ENCODE measurements around the gene SASH1. TPM values are rescaled to one million over a fixed set of nuclear protein-coding genes. Genes with fewer than 3 reads are reported as not detected.
"Not testable (repeated sequence)": the region's sequence is repeated elsewhere in the genome, so short reads cannot be mapped to it uniquely, and the experiment has no call there.

The SASH1 gene
- total RNA-seq, 2 experiments from 2014 or later: not detected

- H3K9me3 Mint-ChIP-seq (ENCODE audit: insufficient read depth); H3K27me3 Mint-ChIP-seq (ENCODE audit: low read depth); DNase-seq; ATAC-seq; H3K4me3 Mint-ChIP-seq; CTCF ChIA-PET; H3K4me1 Mint-ChIP-seq (ENCODE audit: low read depth); H3K36me3 Mint-ChIP-seq (ENCODE audit: low read depth); H3K27ac Mint-ChIP-seq: not testable (repeated sequence)
- POLR2A ChIA-PET: interaction anchor here (0.6 kb wide), 1 partner anchor 16 kb away, joined by 4 read pairs; no protein-coding TSS in a partner anchor
These were observed 39.4 kb downstream of the SASH1 start for GRCh38 chr6:148382051-148382450.

GRCh38 chr6:148382861-148383260 is 40.2 kb downstream of the SASH1 start:
- no peaks in the 10 kb centered on the region for H3K9me3 Mint-ChIP-seq (ENCODE audit: insufficient read depth)
- no peak for DNase-seq
- no peaks in the 10 kb centered on the region for H3K36me3 Mint-ChIP-seq (ENCODE audit: low read depth)
- ChIA-PET POLR2A (no interaction called here), CTCF (no interaction called here)
- no peaks in the 10 kb centered on the region for H3K4me1 Mint-ChIP-seq (ENCODE audit: low read depth)
- H3K4me3 Mint-ChIP-seq: no peak overlapping the region
- no peak overlapping the region for H3K27ac Mint-ChIP-seq
- H3K27me3 Mint-ChIP-seq (ENCODE audit: low read depth): no peaks in the 10 kb centered on the region
- no peak for ATAC-seq

- no peak for ATAC-seq
- no peak overlapping the region for H3K27ac Mint-ChIP-seq
- H3K9me3 Mint-ChIP-seq (ENCODE audit: insufficient read depth): no peaks in the 10 kb centered on the region
- no peaks in the 10 kb centered on the region for H3K36me3 Mint-ChIP-seq (ENCODE audit: low read depth)
- no peak for DNase-seq
- no peaks in the 10 kb centered on the region for H3K4me1 Mint-ChIP-seq (ENCODE audit: low read depth)
- H3K4me3 Mint-ChIP-seq: no peak overlapping the region
- ChIA-PET POLR2A (no interaction called here), CTCF (no interaction called here)
- no peaks in the 10 kb centered on the region for H3K27me3 Mint-ChIP-seq (ENCODE audit: low read depth)
These were observed 41.2 kb downstream of the SASH1 start for GRCh38 chr6:148383658-148384368.

DNA sequence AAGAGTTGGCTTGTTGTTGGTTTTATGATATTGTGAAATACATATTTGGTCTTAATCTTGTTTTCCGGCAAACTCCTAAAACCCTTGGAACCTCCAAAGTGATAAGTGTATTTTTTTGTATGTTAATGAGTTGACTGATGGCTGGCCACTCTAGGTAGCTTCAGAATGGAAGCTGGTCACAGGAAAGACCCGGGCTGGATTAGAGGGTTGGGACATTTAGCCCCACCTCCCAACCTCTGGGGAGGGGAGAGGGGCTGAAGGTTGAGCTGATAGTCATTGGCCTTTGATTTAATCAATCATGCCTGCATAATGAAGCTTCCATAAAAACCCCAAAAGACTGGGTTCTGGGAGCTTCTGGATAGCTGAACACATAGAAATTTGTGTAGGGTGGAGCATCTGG is 42.7 kb downstream of the SASH1 start:
- H3K27me3 Mint-ChIP-seq (ENCODE audit: low read depth): no peaks in the 10 kb centered on the region
- no peaks in the 10 kb centered on the region for H3K36me3 Mint-ChIP-seq (ENCODE audit: low read depth)
- H3K27ac Mint-ChIP-seq: no peak overlapping the region
- H3K4me3 Mint-ChIP-seq: no peak overlapping the region
- ChIA-PET POLR2A (no interaction called here), CTCF (no interaction called here)
- H3K4me1 Mint-ChIP-seq (ENCODE audit: low read depth): no peaks in the 10 kb centered on the region
- H3K9me3 Mint-ChIP-seq (ENCODE audit: insufficient read depth): no peaks in the 10 kb centered on the region
- ATAC-seq (no peak), DNase-seq (no peak)

DNA sequence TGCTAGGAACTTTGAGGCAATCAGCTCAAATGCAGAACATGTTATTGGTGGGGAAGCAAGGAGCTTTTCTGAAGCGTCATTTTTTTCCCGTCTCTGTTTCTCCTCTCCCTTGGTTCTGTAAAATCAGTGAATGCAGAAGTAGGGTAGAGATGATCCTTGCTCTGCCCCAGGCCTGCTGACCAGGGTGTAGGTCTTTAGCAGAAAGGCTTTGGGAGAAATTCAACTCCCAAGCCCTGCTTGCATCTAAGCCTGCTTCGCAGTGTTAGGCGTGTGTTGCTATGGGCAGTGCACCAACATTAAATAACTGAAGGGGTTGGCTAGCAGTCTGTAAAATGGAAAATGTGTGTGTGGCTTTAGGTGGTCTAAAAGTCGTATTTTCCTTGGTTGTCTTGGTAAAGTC is 45.9 kb downstream of the SASH1 start:
- no peak overlapping the region for H3K4me3 Mint-ChIP-seq

DNA sequence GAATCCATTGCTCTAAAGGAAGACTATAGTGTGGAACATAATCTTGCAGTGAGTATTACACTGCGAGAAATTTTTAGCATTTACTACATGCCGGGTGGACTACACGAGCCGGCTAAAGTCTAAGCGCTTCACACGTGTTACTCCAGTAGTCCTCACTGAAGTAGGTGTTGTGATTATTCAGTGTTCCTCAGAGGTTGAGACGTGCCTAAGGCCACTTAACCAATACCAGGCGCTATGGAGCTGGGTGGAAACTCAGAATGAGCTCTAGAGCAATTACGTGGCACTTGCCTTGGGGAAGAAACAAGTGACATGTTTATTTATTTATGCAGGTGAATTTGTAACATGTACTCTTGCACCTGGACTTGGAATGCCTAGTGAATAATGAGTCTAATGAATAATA is 46.4 kb downstream of the SASH1 start:
- DNase-seq (no peak), ATAC-seq (no peak)
- Mint-ChIP-seq H3K4me3 (no peak overlapping the region), H3K4me1 (ENCODE audit: low read depth) (no peaks in the 10 kb centered on the region), H3K36me3 (ENCODE audit: low read depth) (no peaks in the 10 kb centered on the region), H3K27me3 (ENCODE audit: low read depth) (no peaks in the 10 kb centered on the region), H3K27ac (no peak overlapping the region), H3K9me3 (ENCODE audit: insufficient read depth) (no peaks in the 10 kb centered on the region)
- ChIA-PET POLR2A (no interaction called here), CTCF (no interaction called here)

More for the DNA sequence above, 45.9 kb downstream of the SASH1 start:
- CTCF ChIA-PET: no interaction called here
- Mint-ChIP-seq H3K27ac (no peak overlapping the region), H3K27me3 (ENCODE audit: low read depth) (no peaks in the 10 kb centered on the region), H3K36me3 (ENCODE audit: low read depth) (no peaks in the 10 kb centered on the region), H3K9me3 (ENCODE audit: insufficient read depth) (no peaks in the 10 kb centered on the region), H3K4me1 (ENCODE audit: low read depth) (no peaks in the 10 kb centered on the region)
- ATAC-seq (no peak), DNase-seq (no peak)
- POLR2A ChIA-PET: no interaction called here

- DNase-seq (no peak), ATAC-seq (no peak)
- no peaks in the 10 kb centered on the region for H3K36me3 Mint-ChIP-seq (ENCODE audit: low read depth)
- no peak overlapping the region for H3K4me3 Mint-ChIP-seq
- H3K27me3 Mint-ChIP-seq (ENCODE audit: low read depth): no peaks in the 10 kb centered on the region
- H3K27ac Mint-ChIP-seq: no peak overlapping the region
- no peaks in the 10 kb centered on the region for H3K9me3 Mint-ChIP-seq (ENCODE audit: insufficient read depth)
- ChIA-PET POLR2A (no interaction called here), CTCF (no interaction called here)
- no peaks in the 10 kb centered on the region for H3K4me1 Mint-ChIP-seq (ENCODE audit: low read depth)
These were observed 47.3 kb downstream of the SASH1 start for GRCh38 chr6:148389917-148390316.

DNA sequence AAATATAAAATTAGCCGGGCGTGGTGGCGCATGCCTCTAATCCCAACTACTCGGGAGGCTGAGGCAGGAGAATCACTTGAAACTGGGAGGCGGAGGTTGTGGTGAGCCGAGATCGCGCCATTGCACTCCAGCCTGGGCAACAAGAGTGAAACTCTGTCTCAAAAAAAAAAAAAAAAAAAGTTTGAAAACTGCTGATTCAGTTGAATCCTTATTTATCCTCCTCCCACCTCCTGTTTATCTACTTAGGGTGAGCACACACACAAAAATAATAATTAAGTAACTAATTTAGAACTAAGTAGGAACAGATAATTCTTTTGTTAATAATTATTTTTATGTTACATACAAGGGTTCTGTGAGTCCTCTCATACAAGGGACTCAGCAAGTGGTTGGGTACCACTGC is 49.5 kb downstream of the SASH1 start:
- CTCF ChIA-PET; H3K36me3 Mint-ChIP-seq (ENCODE audit: low read depth); ATAC-seq; DNase-seq; H3K4me1 Mint-ChIP-seq (ENCODE audit: low read depth); H3K27ac Mint-ChIP-seq; H3K27me3 Mint-ChIP-seq (ENCODE audit: low read depth); H3K9me3 Mint-ChIP-seq (ENCODE audit: insufficient read depth); H3K4me3 Mint-ChIP-seq; POLR2A ChIA-PET: not testable (repeated sequence)

- ATAC-seq: no peak
- no peak for DNase-seq
- Mint-ChIP-seq H3K27me3 (ENCODE audit: low read depth) (no peaks in the 10 kb centered on the region), H3K9me3 (ENCODE audit: insufficient read depth) (no peaks in the 10 kb centered on the region), H3K4me1 (ENCODE audit: low read depth) (no peaks in the 10 kb centered on the region), H3K36me3 (ENCODE audit: low read depth) (no peaks in the 10 kb centered on the region), H3K4me3 (no peak overlapping the region), H3K27ac (no peak overlapping the region)
- ChIA-PET POLR2A (no interaction called here), CTCF (no interaction called here)
These were observed 50.0 kb downstream of the SASH1 start for GRCh38 chr6:148392671-148393070.

DNA sequence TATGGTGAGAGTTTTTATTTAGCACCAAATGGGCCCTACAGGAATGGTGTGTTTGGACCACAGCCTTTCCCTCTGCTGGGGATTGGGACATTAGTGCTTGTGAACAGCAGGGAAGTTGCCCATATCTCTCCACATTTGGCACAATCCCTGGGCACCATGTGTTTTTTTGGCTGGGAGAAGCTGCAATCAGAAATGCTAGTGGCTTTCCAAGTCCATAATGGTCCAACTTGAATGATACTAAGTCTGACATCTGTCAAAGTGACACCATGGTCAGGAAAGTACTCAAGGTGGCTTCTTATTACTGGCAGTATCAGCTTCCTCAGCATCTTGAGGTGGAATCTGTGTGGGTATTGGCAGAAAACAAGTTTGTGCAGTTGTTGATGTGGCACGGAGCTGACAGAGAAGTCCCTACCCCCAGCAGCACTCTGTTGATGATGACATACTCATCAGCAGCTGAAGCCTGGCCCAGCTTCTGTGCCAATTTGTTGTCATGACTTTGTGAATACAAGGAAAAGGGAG is 53.0 kb downstream of the SASH1 start:
- no peaks in the 10 kb centered on the region for H3K4me1 Mint-ChIP-seq (ENCODE audit: low read depth)
- no peak overlapping the region for H3K27ac Mint-ChIP-seq
- H3K9me3 Mint-ChIP-seq (ENCODE audit: insufficient read depth): no peaks in the 10 kb centered on the region
- DNase-seq: no peak
- CTCF ChIA-PET: no interaction called here
- no peak for ATAC-seq
- no peak overlapping the region for H3K4me3 Mint-ChIP-seq
- no peaks in the 10 kb centered on the region for H3K36me3 Mint-ChIP-seq (ENCODE audit: low read depth)
- H3K27me3 Mint-ChIP-seq (ENCODE audit: low read depth): no peaks in the 10 kb centered on the region
- POLR2A ChIA-PET: no interaction called here

- DNase-seq: no peak
- no peaks in the 10 kb centered on the region for H3K36me3 Mint-ChIP-seq (ENCODE audit: low read depth)
- no peak overlapping the region for H3K27ac Mint-ChIP-seq
- H3K9me3 Mint-ChIP-seq (ENCODE audit: insufficient read depth): no peaks in the 10 kb centered on the region
- ATAC-seq: no peak
- CTCF ChIA-PET: no interaction called here
- H3K27me3 Mint-ChIP-seq (ENCODE audit: low read depth): no peaks in the 10 kb centered on the region
- no peaks in the 10 kb centered on the region for H3K4me1 Mint-ChIP-seq (ENCODE audit: low read depth)
- H3K4me3 Mint-ChIP-seq: no peak overlapping the region
- POLR2A ChIA-PET: no interaction called here
These were observed 53.8 kb downstream of the SASH1 start for GRCh38 chr6:148396411-148396810.

GRCh38 chr6:148396926-148397325 is 54.3 kb downstream of the SASH1 start:
- Mint-ChIP-seq H3K27me3 (ENCODE audit: low read depth) (no peaks in the 10 kb centered on the region), H3K4me1 (ENCODE audit: low read depth) (no peaks in the 10 kb centered on the region), H3K27ac (no peak overlapping the region), H3K9me3 (ENCODE audit: insufficient read depth) (no peaks in the 10 kb centered on the region), H3K36me3 (ENCODE audit: low read depth) (no peaks in the 10 kb centered on the region), H3K4me3 (no peak overlapping the region)
- ATAC-seq (no peak), DNase-seq (no peak)
- CTCF ChIA-PET: no interaction called here
- POLR2A ChIA-PET: no interaction called here

GRCh38 chr6:148398244-148398643 is 55.6 kb downstream of the SASH1 start:
- Mint-ChIP-seq H3K36me3 (ENCODE audit: low read depth) (no peaks in the 10 kb centered on the region), H3K27ac (no peak overlapping the region), H3K27me3 (ENCODE audit: low read depth) (no peaks in the 10 kb centered on the region), H3K4me1 (ENCODE audit: low read depth) (no peaks in the 10 kb centered on the region), H3K9me3 (ENCODE audit: insufficient read depth) (no peaks in the 10 kb centered on the region), H3K4me3 (no peak overlapping the region)
- ATAC-seq: no peak
- CTCF ChIA-PET: no interaction called here
- POLR2A ChIA-PET: interaction anchor here (0.6 kb wide), 1 partner anchor 16 kb away, joined by 4 read pairs; no protein-coding TSS in a partner anchor
- no peak for DNase-seq
